HEK293 (cell line): Measurements from ENCODE around the gene SLC66A2.

Experiments used
- CTCF ChIA-PET: fragments of 350-600 bp; formaldehyde crosslinking; extraction: SDS; loops from one replicate; lab custom pipeline; 2021; ENCODE audit warnings: antibody characterized with exemption; lab: Yijun Ruan, JAX
- POLR2A ChIA-PET: fragments of 300-600 bp; formaldehyde crosslinking; extraction: SDS; loops from one replicate; lab custom pipeline; 2020; ENCODE audit warnings: antibody characterized with exemption, inconsistent platforms; lab: Yijun Ruan, JAX
- H3K27ac ChIP-seq: fragments of 200-500 bp; sonication (Bioruptor generic); 2 replicates; pipeline ENCODE4 v1.5.1; 2014; ENCODE audit warnings: low read depth, low read length, control low read depth, inconsistent platforms; ENCODE audit errors: extremely low read depth
- H3K36me3 ChIP-seq, 2 experiments: fragments of 200-500 bp in 1 of 2; sonication (Bioruptor generic) in 1 of 2; 1 replicate in 1 of 2; 2 replicates in 1 of 2; pipeline ENCODE4 v1.5.1; 2014 to 2017; ENCODE audit warnings: inconsistent platforms in 2 of 2, low read length in 2 of 2; ENCODE audit not compliant: control insufficient read depth in 2 of 2, insufficient read depth in 1 of 2
- H3K4me1 ChIP-seq: fragments of 200-500 bp; sonication (Bioruptor generic); 2 replicates; pipeline ENCODE4 v1.5.1; 2014; ENCODE audit warnings: mild to moderate bottlenecking, low read length, inconsistent platforms; ENCODE audit not compliant: control insufficient read depth, insufficient read depth
- H3K4me3 ChIP-seq: 2 replicates; pipeline ENCODE4 v1.5.1; 2011; ENCODE audit warnings: low read depth, mild to moderate bottlenecking, control low read depth, low read length, moderate library complexity
- H3K9me3 ChIP-seq: fragments of 200-500 bp; sonication (Bioruptor generic); 2 replicates; pipeline ENCODE4 v1.5.1; 2014; ENCODE audit warnings: low read depth, low read length, inconsistent platforms; ENCODE audit not compliant: control insufficient read depth, insufficient read depth
- ATF2 ChIP-seq: fragments of 450-650 bp; formaldehyde crosslinking; IDR thresholded peaks from 2 replicates; pipeline ENCODE4 v1.5.1; 2016; ENCODE audit warnings: missing biosample characterization, missing genetic modification characterization, low read depth
- CTCF ChIP-seq: fragments of 450-650 bp; formaldehyde crosslinking; IDR thresholded peaks from 2 replicates; pipeline ENCODE4 v1.5.1; 2016; ENCODE audit warnings: missing biosample characterization, missing genetic modification characterization
- EGR2 ChIP-seq: fragments of 450-650 bp; formaldehyde crosslinking; IDR thresholded peaks from 2 replicates; pipeline ENCODE4 v1.5.1; 2016; ENCODE audit warnings: low read depth, missing biosample characterization, missing genetic modification characterization
- ELK4 ChIP-seq: IDR thresholded peaks from 2 replicates; pipeline ENCODE4 v1.6.1; 2011; ENCODE audit warnings: mild to moderate bottlenecking, low read depth, low read length, borderline replicate concordance
- GFI1B ChIP-seq: fragments of 450-650 bp; formaldehyde crosslinking; IDR thresholded peaks from 2 replicates; pipeline ENCODE4 v1.5.1; 2016; ENCODE audit warnings: missing biosample characterization, missing genetic modification characterization
- KLF8 ChIP-seq: fragments of 450-650 bp; formaldehyde crosslinking; IDR thresholded peaks from 2 replicates; pipeline ENCODE4 v1.5.1; 2016; ENCODE audit warnings: missing biosample characterization, missing genetic modification characterization
- OSR2 ChIP-seq: fragments of 450-650 bp; formaldehyde crosslinking; IDR thresholded peaks from 2 replicates; pipeline ENCODE4 v1.5.1; 2016; ENCODE audit warnings: missing biosample characterization, missing genetic modification characterization
- SALL2 ChIP-seq: fragments of 450-650 bp; formaldehyde crosslinking; IDR thresholded peaks from 2 replicates; pipeline ENCODE4 v1.5.0; 2017; ENCODE audit warnings: missing biosample characterization, mild to moderate bottlenecking, missing genetic modification characterization, borderline replicate concordance
- TRIM28 ChIP-seq: IDR thresholded peaks from 2 replicates; pipeline ENCODE4 v1.6.1; 2011; ENCODE audit warnings: low read length, control low read depth, borderline replicate concordance
- TSHZ1 ChIP-seq: fragments of 450-650 bp; formaldehyde crosslinking; IDR thresholded peaks from 2 replicates; pipeline ENCODE4 v1.5.1; 2016; ENCODE audit warnings: missing biosample characterization, missing genetic modification characterization, borderline replicate concordance
- ZBTB17 ChIP-seq: fragments of 450-650 bp; formaldehyde crosslinking; IDR thresholded peaks from 2 replicates; pipeline ENCODE4 v1.5.1; 2016; ENCODE audit warnings: missing biosample characterization, missing genetic modification characterization
- ZBTB48 ChIP-seq: fragments of 450-650 bp; formaldehyde crosslinking; IDR thresholded peaks from 2 replicates; pipeline ENCODE4 v1.5.1; 2016; ENCODE audit warnings: missing biosample characterization, missing genetic modification characterization
- ZNF10 ChIP-seq: fragments of 450-650 bp; formaldehyde crosslinking; IDR thresholded peaks from 2 replicates; pipeline ENCODE4 v1.5.1; 2017; ENCODE audit warnings: missing biosample characterization, missing genetic modification characterization
- ZNF169 ChIP-seq: fragments of 450-650 bp; formaldehyde crosslinking; IDR thresholded peaks from 2 replicates; pipeline ENCODE4 v1.5.1; 2016; ENCODE audit warnings: missing biosample characterization, missing genetic modification characterization
- ZNF239 ChIP-seq: fragments of 450-650 bp; formaldehyde crosslinking; IDR thresholded peaks from 2 replicates; pipeline ENCODE4 v1.5.1; 2016; ENCODE audit warnings: missing biosample characterization, missing genetic modification characterization
- ZNF292 ChIP-seq: fragments of 450-650 bp; formaldehyde crosslinking; IDR thresholded peaks from 2 replicates; pipeline ENCODE4 v1.5.1; 2016; ENCODE audit warnings: low read depth, missing biosample characterization, missing genetic modification characterization, borderline replicate concordance
- ZNF302 ChIP-seq: fragments of 450-650 bp; formaldehyde crosslinking; IDR thresholded peaks from 2 replicates; pipeline ENCODE4 v1.5.1; 2016; ENCODE audit warnings: missing biosample characterization, missing genetic modification characterization, low read depth
- ZNF335 ChIP-seq: fragments of 450-650 bp; formaldehyde crosslinking; conservative IDR thresholded peaks from 2 replicates; pipeline ENCODE4 v1.5.1; 2016; ENCODE audit warnings: missing biosample characterization, missing genetic modification characterization
- ZNF354C ChIP-seq: fragments of 450-650 bp; formaldehyde crosslinking; IDR thresholded peaks from 2 replicates; pipeline ENCODE4 v1.5.1; 2016; ENCODE audit warnings: missing biosample characterization, missing genetic modification characterization, low read depth, borderline replicate concordance
- ZNF510 ChIP-seq: fragments of 450-650 bp; formaldehyde crosslinking; IDR thresholded peaks from 2 replicates; pipeline ENCODE4 v1.5.1; 2018; ENCODE audit warnings: mild to moderate bottlenecking, missing genetic modification characterization, missing biosample characterization; ENCODE audit not compliant: insufficient replicate concordance
- ZNF529 ChIP-seq: fragments of 450-650 bp; formaldehyde crosslinking; IDR thresholded peaks from 2 replicates; pipeline ENCODE4 v1.5.1; 2017; ENCODE audit warnings: missing genetic modification characterization, missing biosample characterization; ENCODE audit not compliant: insufficient replicate concordance
- ZNF544 ChIP-seq: fragments of 450-650 bp; formaldehyde crosslinking; IDR thresholded peaks from 2 replicates; pipeline ENCODE4 v1.5.0; 2017; ENCODE audit warnings: missing biosample characterization, missing genetic modification characterization
- ZNF585B ChIP-seq: fragments of 450-650 bp; formaldehyde crosslinking; IDR thresholded peaks from 2 replicates; pipeline ENCODE4 v1.5.1; 2016; ENCODE audit warnings: missing biosample characterization, missing genetic modification characterization
- ZNF677 ChIP-seq: fragments of 450-650 bp; IDR thresholded peaks from 2 replicates; pipeline ENCODE4 v1.5.0; 2018; ENCODE audit warnings: missing biosample characterization, mild to moderate bottlenecking, missing genetic modification characterization, moderate library complexity
- ZNF791 ChIP-seq: fragments of 450-650 bp; formaldehyde crosslinking; IDR thresholded peaks from 2 replicates; pipeline ENCODE4 v1.5.1; 2016; ENCODE audit warnings: missing biosample characterization, missing genetic modification characterization
- ZSCAN30 ChIP-seq: fragments of 450-650 bp; IDR thresholded peaks from 2 replicates; pipeline ENCODE4 v1.5.1; 2018; ENCODE audit warnings: missing biosample characterization, mild to moderate bottlenecking, missing genetic modification characterization, moderate library complexity

The SLC66A2 gene

GRCh38 chr18:79863161-79864005, 88.1 kb downstream of the SLC66A2 start (continued):
- TF ChIP-seq TRIM28, result no peak
- TF ChIP-seq ZNF10 (tag by site-specific recombination), result no peak
- TF ChIP-seq ZNF529 (tag by site-specific recombination), result no peak
- no peak for TF ChIP-seq ATF2 (tag by site-specific recombination)
- no peak for TF ChIP-seq EGR2 (tag by site-specific recombination)
- no peak for TF ChIP-seq ZNF544 (tag by site-specific recombination)
- no peak for TF ChIP-seq ELK4
- TF ChIP-seq ZNF169 (tag by site-specific recombination), result no peak
- no peak for TF ChIP-seq GFI1B (tag by site-specific recombination)

GRCh38 chr18:79862562-79862961, 88.9 kb downstream of the SLC66A2 start:
- Histone ChIP-seq H3K36me3 (no peaks in the 10 kb centered on the region), H3K27ac (no peak overlapping the region), H3K4me3 (no peak overlapping the region), H3K9me3 (no peaks in the 10 kb centered on the region), H3K4me1 (no peaks in the 10 kb centered on the region)
- CTCF ChIA-PET, result interaction anchor here (0.6 kb wide), 1 partner anchor 393 kb away, joined by 3 read pairs; no protein-coding TSS in a partner anchor
- TF ChIP-seq TSHZ1 (tag by site-specific recombination), result no peak
- TF ChIP-seq SALL2 (tag by site-specific recombination), result no peak
- TF ChIP-seq ZNF791 (tag by site-specific recombination), result no peak
- no peak for TF ChIP-seq ZNF585B
- no peak for TF ChIP-seq ZNF302 (tag by site-specific recombination)
- TF ChIP-seq OSR2 (tag by site-specific recombination), result no peak
- POLR2A ChIA-PET, result no interaction called here

GRCh38 chr18:79861687-79862086, 89.8 kb downstream of the SLC66A2 start:
- POLR2A ChIA-PET, result no interaction called here
- H3K27ac ChIP-seq, result no peak overlapping the region
- CTCF ChIA-PET, result interaction anchor here (0.5 to 0.6 kb wide), 2 partner anchors 16 to 395 kb away, joined by 3 read pairs; no protein-coding TSS in a partner anchor
- H3K36me3 ChIP-seq, result no peaks in the 10 kb centered on the region
- no peaks in the 10 kb centered on the region for H3K4me1 ChIP-seq
- no peaks in the 10 kb centered on the region for H3K9me3 ChIP-seq
- H3K4me3 ChIP-seq, result no peak overlapping the region
- TF ChIP-seq ZNF510, result no peak
- TF ChIP-seq ZSCAN30 (tag by site-specific recombination), result no peak
- TF ChIP-seq ZNF292, result no peak
- TF ChIP-seq ZNF239 (tag by site-specific recombination), result no peak
- no peak for TF ChIP-seq CTCF (tag by site-specific recombination)
- TF ChIP-seq ZBTB17 (tag by site-specific recombination), result no peak
- no peak for TF ChIP-seq KLF8
- TF ChIP-seq ZNF10 (tag by site-specific recombination), result no peak
- no peak for TF ChIP-seq ZBTB48
- TF ChIP-seq ZNF677, result no peak
- no peak for TF ChIP-seq ZNF335
- no peak for TF ChIP-seq ZNF354C (tag by site-specific recombination)
